Pancreas (tissue), 10 donors: ENCODE data around the gene SEH1L. TPM values are rescaled to one million over a fixed set of nuclear protein-coding genes. Genes with fewer than 3 reads are reported as not detected.
A peak's percentile ranks its signal among the peaks of the same experiment; 100 is the strongest.

Experiments used
- ATAC-seq, 4 donors: fragments of 200-7000 bp; cut with Tn5 transposase; one replicate each; pipeline versions ENCODE4 v1.8.0 to v1.9.1; 2020; ENCODE audit warnings: mild to moderate bottlenecking in 4 of 4, moderate library complexity in 4 of 4
- DNase-seq, 6 donors: peaks; one replicate each; pipeline ENCODE4 v3.0.0-alpha.2; 2020
- FAIRE-seq: peaks from 2 replicates; lab custom pipeline; 2012; peaks lifted over from hg19 to GRCh38; lab: Jason Lieb, UNC
- H3K27ac ChIP-seq, 4 donors: fragments of 200-600 bp; sonication (generic); 1 replicate in 3 of 4; 2 replicates in 1 of 4; pipeline versions ENCODE4 v1.5.0 to v1.8.0; 2020
- H3K27me3 ChIP-seq, 4 donors: fragments of 200-600 bp; one replicate each; pipeline ENCODE4 v1.8.0; 2021
- H3K36me3 ChIP-seq, 3 donors: fragments of 200-600 bp; sonication (generic) in 1 of 3; one replicate each; pipeline versions ENCODE4 v1.5.0 to v1.8.0; 2020 to 2021
- H3K4me1 ChIP-seq, 3 donors: fragments of 200-600 bp; one replicate each; pipeline ENCODE4 v1.8.0; 2021
- H3K4me3 ChIP-seq, 4 donors: fragments of 200-600 bp; sonication (generic) in 2 of 4; one replicate each; pipeline versions ENCODE4 v1.5.0 to v1.8.0; 2020 to 2021
- H3K9me3 ChIP-seq, 4 donors: fragments of 200-600 bp; one replicate each; pipeline ENCODE4 v1.8.0; 2021
- CTCF ChIP-seq, 4 donors: fragments of 200-600 bp; sonication (generic) in 3 of 4; IDR thresholded peaks; one replicate each; pipeline versions ENCODE4 v1.5.0 to v1.8.0; 2021; ENCODE audit warnings: antibody characterized with exemption in 4 of 4
- WGBS, 2 donors: extraction: QIAGEN DNeasy Blood & Tissue Kit; methylation state at CpG; one replicate each; pipeline ENCODE4 v1.1.7; 2013; 5-methylcytosine and 5-hydroxymethylcytosine counted together
- intact Hi-C, 3 donors: fragments of 100-400 bp; cut with DNase I; formaldehyde crosslinking; loops; one replicate each; pipeline versions ENCODE4 v1.11.1 to v1.14.2; 2022
- polyA plus RNA-seq, 2 donors: library from polyadenylated mRNA; stranded (reverse); fragments of 200-250 nt; gene quantifications; one replicate each; pipeline ENCODE4 v1.2.3, GENCODE V29; 2013
- total RNA-seq, 6 donors: library from RNA; stranded (reverse); fragmentation: NEBNext Ultra II Directional in 4 of 6; extraction: Animal tissue kit (Norgen Biotek cat#: 25700) in 4 of 6; gene quantifications; one replicate each; pipeline versions ENCODE4 v1.2.1 to v1.2.4, GENCODE V29; 2021 to 2023
- donor health status: healthy with polysubstance abuse.
- donor health status: DM: no; HTN: no; CAD: no; lungs with moderate emphysema.
- donor health status: DM: no; HTN: no; CAD: no.
- donor health status: control.
- donor health status: control.
- donor health status: Bipolar disorder and iron deficiency.
- donor health status: DM: yes; HTN: yes; CAD: no.
- donor health status: DM: no; HTN: no; CAD: no.
- donor health status: DM: no; HTN: no; CAD: no.
- donor health status: DM: yes; HTN: yes; CAD: no.

Gene SEH1L
- total and polyA plus RNA-seq, 8 donors = 9.4 to 23.7 (median 17.7) TPM

GRCh38 chr18:12934454-12935071, 13.2 kb upstream of the SEH1L start:
- DNase-seq (peak; percentile 63 to 86 (median 76)), FAIRE-seq (no peak), ATAC-seq (peak; percentile 88 to 99 (median 98))
- Histone ChIP-seq H3K9me3 (no peaks in the 10 kb centered on the region), H3K4me3 (no peak overlapping the region), H3K27me3 (no peaks in the 10 kb centered on the region), H3K4me1 (no peaks in the 10 kb centered on the region), H3K27ac (no peak overlapping the region), H3K36me3 (no peaks in the 10 kb centered on the region)
- intact Hi-C loops = loop anchor here in 2 of 3 donors (5.0 to 10.0 kb wide), 3 partner anchors 192 to 207 kb away; no protein-coding TSS in a partner anchor
- peak; percentile 40 to 76 (median 66) for TF ChIP-seq CTCF (IDR thresholded peaks at IDR 0.05)
- 11 to 12% methylated on average over 11 of the region's 11 CpGs for WGBS, 2 donors

GRCh38 chr18:12939162-12939561, 8.6 kb upstream of the SEH1L start:
- intact Hi-C loops = loop anchor here in 2 of 3 donors (5.0 to 10.0 kb wide), 2 partner anchors 204 to 212 kb away; no protein-coding TSS in a partner anchor
- no peak for DNase-seq
- no peak for TF ChIP-seq CTCF (IDR thresholded peaks at IDR 0.05)
- H3K27ac ChIP-seq = no peak overlapping the region
- FAIRE-seq = no peak
- no peak for ATAC-seq
- no peaks in the 10 kb centered on the region for H3K36me3 ChIP-seq
- H3K27me3 ChIP-seq = no peaks in the 10 kb centered on the region
- no peaks in the 10 kb centered on the region for H3K4me1 ChIP-seq
- H3K9me3 ChIP-seq = no peaks in the 10 kb centered on the region
- WGBS, 2 donors = 78 to 91% methylated on average over 2 of the region's 2 CpGs
- H3K4me3 ChIP-seq = no peak overlapping the region

GRCh38 chr18:12943215-12943614, 4.6 kb upstream of the SEH1L start:
- TF ChIP-seq CTCF (IDR thresholded peaks at IDR 0.05) = no peak
- no peak for FAIRE-seq
- Histone ChIP-seq H3K27ac (no peak overlapping the region), H3K9me3 (no peaks in the 10 kb centered on the region), H3K4me1 (peaks cover 0 to 21% (median 10%) of the 10 kb centered on the region in 3 donors), H3K27me3 (no peaks in the 10 kb centered on the region), H3K4me3 (no peak overlapping the region), H3K36me3 (no peaks in the 10 kb centered on the region)
- DNase-seq = no peak
- 69 to 72% methylated on average over 4 of the region's 4 CpGs for WGBS, 2 donors
- no peak for ATAC-seq
- intact Hi-C loops = no loop called here

- no peak for TF ChIP-seq CTCF (IDR thresholded peaks at IDR 0.05)
- Histone ChIP-seq H3K27me3 (no peaks in the 10 kb centered on the region), H3K4me1 (peaks cover 0 to 21% (median 10%) of the 10 kb centered on the region in 3 donors), H3K36me3 (no peaks in the 10 kb centered on the region), H3K9me3 (no peaks in the 10 kb centered on the region), H3K27ac (peak overlapping the region; percentile 19 to 70 (median 40)), H3K4me3 (no peak overlapping the region)
- peak; percentile 17 to 49 (median 39) for ATAC-seq
- peak; percentile 74 to 92 (median 90) for DNase-seq
- intact Hi-C loops = no loop called here
- WGBS, 2 donors = 8 to 9% methylated on average over 4 of the region's 4 CpGs
- no peak for FAIRE-seq
These were observed 3.1 kb upstream of the SEH1L start for GRCh38 chr18:12944709-12945108.
